Choroid plexus epithelial cell (primary cell): ENCODE data around the gene MAOB.
A peak's percentile ranks its signal among the peaks of the same experiment; 100 is the strongest.

Experiments used
- DNase-seq: peaks from one replicate; pipeline ENCODE4 v3.0.0-alpha.2; 2010; ENCODE audit warnings: low read depth
- H3K4me3 ChIP-seq: 2 replicates; pipeline ENCODE4 v1.5.1; 2011; ENCODE audit warnings: low read depth, mild to moderate bottlenecking, control low read depth, low read length, moderate library complexity
- CTCF ChIP-seq: conservative IDR thresholded peaks from 2 replicates; pipeline ENCODE4 v1.5.1; 2011; ENCODE audit warnings: low read depth, mild to moderate bottlenecking, control low read depth, inconsistent platforms, low read length, moderate library complexity

Gene MAOB

GRCh38 chrX:43743100-43743822, 139.0 kb downstream of the MAOB start:
- no peak for TF ChIP-seq CTCF
- DNase-seq: no peak
- H3K4me3 ChIP-seq: no peak overlapping the region

- no peak for TF ChIP-seq CTCF
- DNase-seq: peak; percentile 74
- H3K4me3 ChIP-seq: no peak overlapping the region
Observed at GRCh38 chrX:43741843-43742573, 140.2 kb downstream of the MAOB start.

GRCh38 chrX:43735957-43736356, 146.3 kb downstream of the MAOB start:
- no peak overlapping the region for H3K4me3 ChIP-seq
- no peak for TF ChIP-seq CTCF

GRCh38 chrX:43735534-43735933, 146.7 kb downstream of the MAOB start:
- DNase-seq: no peak
- H3K4me3 ChIP-seq: no peak overlapping the region
- no peak for TF ChIP-seq CTCF

More at GRCh38 chrX:43735957-43736356, 146.3 kb downstream of the MAOB start:
- peak; percentile 35 for DNase-seq

GRCh38 chrX:43734444-43734843, 147.8 kb downstream of the MAOB start:
- TF ChIP-seq CTCF: no peak
- H3K4me3 ChIP-seq: no peak overlapping the region
- no peak for DNase-seq

- DNase-seq: no peak
- no peak overlapping the region for H3K4me3 ChIP-seq
- no peak for TF ChIP-seq CTCF
Observed at GRCh38 chrX:43733699-43734098, 148.6 kb downstream of the MAOB start.
